Loucy (cell line): ENCODE measurements around the gene LRRC45.

Source experiments
- H2AFZ ChIP-seq: fragments of 200-600 bp; sonication (generic); 2 replicates; pipeline ENCODE4 v1.6.0; 2016; ENCODE audit warnings: antibody characterized with exemption, mild to moderate bottlenecking, low read length, moderate library complexity
- H3F3A ChIP-seq: fragments of 200-600 bp; 2 replicates; pipeline ENCODE4 v1.6.0; 2016; ENCODE audit warnings: antibody characterized with exemption, low read depth, mild to moderate bottlenecking
- H3K27me3 ChIP-seq: fragments of 200-600 bp; sonication (generic); 2 replicates; pipeline ENCODE4 v1.6.1; 2014; ENCODE audit warnings: low read length, mild to moderate bottlenecking; ENCODE audit not compliant: insufficient read depth, poor library complexity, severe bottlenecking
- H3K36me3 ChIP-seq: fragments of 200-600 bp; sonication (generic); 2 replicates; pipeline ENCODE4 v1.6.1; 2016; ENCODE audit warnings: low read length; ENCODE audit not compliant: insufficient read depth
- H3K4me1 ChIP-seq: fragments of 200-600 bp; sonication (generic); 2 replicates; pipeline ENCODE4 v1.5.1; 2014; ENCODE audit warnings: low read length, mild to moderate bottlenecking; ENCODE audit not compliant: insufficient read depth, poor library complexity, severe bottlenecking
- H3K4me2 ChIP-seq: fragments of 200-600 bp; sonication (generic); 2 replicates; pipeline ENCODE4 v1.6.0; 2014; ENCODE audit warnings: antibody characterized with exemption, low read length, low read depth, mild to moderate bottlenecking; ENCODE audit not compliant: poor library complexity, severe bottlenecking
- H3K4me3 ChIP-seq: fragments of 200-600 bp; sonication (generic); 2 replicates; pipeline ENCODE4 v1.5.1; 2014; ENCODE audit warnings: low read length, mild to moderate bottlenecking, mixed read lengths; ENCODE audit not compliant: poor library complexity, severe bottlenecking
- H3K79me2 ChIP-seq: fragments of 200-600 bp; sonication (generic); 2 replicates; pipeline ENCODE4 v1.6.1; 2014; ENCODE audit warnings: low read length; ENCODE audit not compliant: insufficient read depth
- H3K9ac ChIP-seq: fragments of 200-600 bp; sonication (generic); 2 replicates; pipeline ENCODE4 v1.6.0; 2014; ENCODE audit warnings: mild to moderate bottlenecking, low read depth, low read length, moderate library complexity; ENCODE audit not compliant: poor library complexity, severe bottlenecking
- H3K9me2 ChIP-seq: fragments of 200-600 bp; sonication (generic); replicated peaks from 2 replicates; pipeline ENCODE4 v1.6.1; 2016; ENCODE audit warnings: low read depth, low read length, mixed read lengths
- H3K9me3 ChIP-seq: fragments of 200-600 bp; sonication (generic); 2 replicates; pipeline ENCODE4 v1.6.1; 2014; ENCODE audit warnings: mild to moderate bottlenecking, antibody characterized with exemption, low read length, low read depth; ENCODE audit not compliant: insufficient read depth
- H4K20me1 ChIP-seq: fragments of 200-600 bp; sonication (generic); 2 replicates; pipeline ENCODE4 v1.6.0; 2014; ENCODE audit warnings: antibody characterized with exemption, low read length, mild to moderate bottlenecking; ENCODE audit not compliant: insufficient read depth, poor library complexity, severe bottlenecking
- EZH2phosphoT487 ChIP-seq: fragments of 200-600 bp; IDR thresholded peaks from 2 replicates; pipeline ENCODE4 v1.6.1; 2018; ENCODE audit warnings: antibody characterized with exemption, mild to moderate bottlenecking, moderate library complexity, borderline replicate concordance
- TF ChIP-seq, protein P1 (sequence below): fragments of 200-600 bp; sonication (generic); conservative IDR thresholded peaks from 2 replicates; pipeline ENCODE4 v1.5.1; 2014; ENCODE audit warnings: mild to moderate bottlenecking, antibody characterized with exemption, low read length

Gene LRRC45

DNA sequence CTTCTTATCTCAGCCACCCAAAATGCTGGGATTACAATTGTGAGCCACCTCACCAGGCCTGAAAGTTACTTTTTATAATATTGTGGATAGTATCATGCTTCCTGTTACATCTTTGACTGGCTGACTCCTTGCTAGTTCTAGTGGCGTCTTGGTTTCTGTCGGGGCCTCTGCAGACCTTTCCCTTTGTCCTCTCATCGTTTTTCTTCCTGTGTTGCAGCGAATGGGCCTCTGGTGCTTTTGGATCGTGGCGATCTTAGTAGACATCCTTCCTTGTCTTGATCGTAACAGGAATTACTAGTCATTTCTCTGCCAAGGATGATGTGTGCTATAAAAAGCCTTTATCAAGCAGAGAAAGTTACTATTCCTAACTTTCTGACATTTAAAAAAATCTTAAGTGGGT is 24.9 kb upstream of the LRRC45 start:
- Histone ChIP-seq H3K9me3 (no peaks in the 10 kb centered on the region), H2AFZ (no peak overlapping the region), H3F3A (no peaks in the 10 kb centered on the region), H3K36me3 (no peaks in the 10 kb centered on the region), H3K4me3 (no peak overlapping the region), H3K4me1 (no peaks in the 10 kb centered on the region), H3K4me2 (no peak overlapping the region), H3K9ac (no peak overlapping the region), H3K27me3 (no peaks in the 10 kb centered on the region), H3K9me2 (no peaks in the 10 kb centered on the region), H4K20me1 (no peaks in the 10 kb centered on the region), H3K79me2 (no peaks in the 10 kb centered on the region)
- TF ChIP-seq, protein P1, sequence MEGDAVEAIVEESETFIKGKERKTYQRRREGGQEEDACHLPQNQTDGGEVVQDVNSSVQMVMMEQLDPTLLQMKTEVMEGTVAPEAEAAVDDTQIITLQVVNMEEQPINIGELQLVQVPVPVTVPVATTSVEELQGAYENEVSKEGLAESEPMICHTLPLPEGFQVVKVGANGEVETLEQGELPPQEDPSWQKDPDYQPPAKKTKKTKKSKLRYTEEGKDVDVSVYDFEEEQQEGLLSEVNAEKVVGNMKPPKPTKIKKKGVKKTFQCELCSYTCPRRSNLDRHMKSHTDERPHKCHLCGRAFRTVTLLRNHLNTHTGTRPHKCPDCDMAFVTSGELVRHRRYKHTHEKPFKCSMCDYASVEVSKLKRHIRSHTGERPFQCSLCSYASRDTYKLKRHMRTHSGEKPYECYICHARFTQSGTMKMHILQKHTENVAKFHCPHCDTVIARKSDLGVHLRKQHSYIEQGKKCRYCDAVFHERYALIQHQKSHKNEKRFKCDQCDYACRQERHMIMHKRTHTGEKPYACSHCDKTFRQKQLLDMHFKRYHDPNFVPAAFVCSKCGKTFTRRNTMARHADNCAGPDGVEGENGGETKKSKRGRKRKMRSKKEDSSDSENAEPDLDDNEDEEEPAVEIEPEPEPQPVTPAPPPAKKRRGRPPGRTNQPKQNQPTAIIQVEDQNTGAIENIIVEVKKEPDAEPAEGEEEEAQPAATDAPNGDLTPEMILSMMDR = no peak
- no peak for TF ChIP-seq EZH2phosphoT487

DNA sequence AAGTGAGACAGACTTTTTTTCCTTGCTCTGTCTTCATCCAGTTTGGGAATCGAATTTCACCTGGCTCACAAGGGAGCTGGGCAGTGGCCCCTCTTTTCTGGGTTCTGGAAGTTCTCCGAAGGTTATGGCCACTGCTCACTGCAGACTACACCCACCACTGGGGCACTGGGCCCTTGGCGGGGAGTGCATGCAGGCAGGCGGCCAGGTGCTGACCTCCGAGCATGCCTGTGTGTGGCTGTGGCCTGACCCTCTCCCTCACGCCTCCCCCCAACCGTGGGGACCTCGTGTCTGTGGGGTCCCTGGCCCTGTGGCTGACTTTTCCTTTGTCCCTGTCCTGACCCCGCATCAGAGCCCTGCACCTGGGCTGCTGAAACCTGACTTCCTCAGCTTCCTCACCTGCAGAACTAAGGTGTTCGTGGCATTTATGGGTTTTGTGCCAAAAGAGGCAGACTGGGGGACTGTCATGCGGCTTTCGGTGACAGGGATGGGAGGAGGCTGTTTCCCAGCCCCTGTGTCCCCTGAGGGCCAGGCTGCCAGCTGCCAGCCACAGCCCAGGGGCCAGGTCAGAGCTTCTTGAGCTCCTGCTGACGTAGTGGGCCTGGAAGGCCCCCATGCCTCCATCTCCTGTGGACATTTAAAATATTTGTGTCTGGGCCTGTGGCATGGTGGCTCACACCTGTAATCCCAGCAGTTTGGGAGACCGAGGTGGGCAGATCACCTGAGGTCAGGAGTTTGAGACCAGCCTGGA is 24.2 kb upstream of the LRRC45 start:
- no peaks in the 10 kb centered on the region for H3F3A ChIP-seq
- H3K27me3 ChIP-seq = no peaks in the 10 kb centered on the region
- TF ChIP-seq EZH2phosphoT487 = no peak
- TF ChIP-seq, protein P1 = no peak
- H3K9me2 ChIP-seq = no peaks in the 10 kb centered on the region
- H3K36me3 ChIP-seq = no peaks in the 10 kb centered on the region
- no peaks in the 10 kb centered on the region for H3K9me3 ChIP-seq
- no peaks in the 10 kb centered on the region for H3K4me1 ChIP-seq
- H2AFZ ChIP-seq = no peak overlapping the region
- no peak overlapping the region for H3K9ac ChIP-seq
- no peak overlapping the region for H3K4me3 ChIP-seq
- H3K79me2 ChIP-seq = no peaks in the 10 kb centered on the region
- no peaks in the 10 kb centered on the region for H4K20me1 ChIP-seq
- H3K4me2 ChIP-seq = no peak overlapping the region

DNA sequence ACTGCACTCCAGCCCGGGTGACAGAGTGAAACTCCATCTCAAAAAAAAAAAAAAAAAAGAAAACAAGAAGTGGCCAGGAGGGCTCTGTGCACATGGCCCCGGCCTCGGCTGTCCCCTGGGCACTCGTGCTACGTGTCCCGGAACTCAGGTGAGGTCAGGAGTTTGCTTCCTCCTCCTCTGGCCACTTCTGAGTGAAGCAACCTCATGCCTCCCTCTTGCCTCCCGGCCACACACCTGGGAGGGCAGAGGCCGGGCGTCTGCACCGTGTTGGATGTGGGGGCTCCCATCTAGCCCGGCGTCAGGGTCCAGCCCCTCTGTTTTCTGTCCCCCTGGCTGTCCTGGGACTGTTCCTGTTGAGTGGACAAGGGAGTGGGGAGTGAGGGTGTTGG is 23.5 kb upstream of the LRRC45 start:
- Histone ChIP-seq H3K36me3 (no peaks in the 10 kb centered on the region), H3K9ac (no peak overlapping the region), H4K20me1 (no peaks in the 10 kb centered on the region), H3K4me2 (no peak overlapping the region), H3K4me3 (no peak overlapping the region), H2AFZ (no peak overlapping the region), H3K9me2 (no peaks in the 10 kb centered on the region), H3K4me1 (no peaks in the 10 kb centered on the region), H3K79me2 (no peaks in the 10 kb centered on the region), H3K9me3 (no peaks in the 10 kb centered on the region), H3F3A (no peaks in the 10 kb centered on the region), H3K27me3 (no peaks in the 10 kb centered on the region)
- TF ChIP-seq, protein P1 = no peak
- TF ChIP-seq EZH2phosphoT487 = no peak
